Kidney (tissue), 14 donors: ENCODE data around the gene TTLL11. TPM values are rescaled to one million over a fixed set of nuclear protein-coding genes. Genes with fewer than 3 reads are reported as not detected.

Experiments
- DNase-seq, 5 donors: peaks; one replicate each; pipeline ENCODE4 v3.0.0-alpha.2; 2013 to 2020
- FAIRE-seq: peaks from 2 replicates; lab custom pipeline; 2012; peaks lifted over from hg19 to GRCh38; lab: Jason Lieb, UNC
- H3K27ac ChIP-seq, 2 donors: one replicate each; pipeline ENCODE4 v1.7.0; 2013; ENCODE audit warnings: low read depth in 2 of 2, low read length in 2 of 2, inconsistent platforms in 1 of 2
- H3K27me3 ChIP-seq: one replicate; pipeline ENCODE4 v1.7.1; 2013; ENCODE audit warnings: low read length, inconsistent platforms; ENCODE audit not compliant: control insufficient read depth, insufficient read depth
- H3K36me3 ChIP-seq, 3 donors: one replicate each; pipeline versions ENCODE4 v1.7.0 to v1.7.1; 2013; ENCODE audit warnings: low read length in 3 of 3, control low read depth in 1 of 3, inconsistent platforms in 1 of 3; ENCODE audit not compliant: insufficient read depth in 3 of 3, control insufficient read depth in 2 of 3
- H3K4me1 ChIP-seq, 3 donors: one replicate each; pipeline versions ENCODE4 v1.7.0 to v1.7.1; 2013; ENCODE audit warnings: low read length in 3 of 3, inconsistent platforms in 1 of 3, low read depth in 1 of 3; ENCODE audit not compliant: control insufficient read depth in 2 of 3, insufficient read depth in 2 of 3
- H3K4me3 ChIP-seq, 3 donors: one replicate each; pipeline versions ENCODE4 v1.7.0 to v1.8.1; 2013; ENCODE audit warnings: low read length in 3 of 3, control low read depth in 1 of 3, inconsistent platforms in 1 of 3
- H3K9ac ChIP-seq, 3 donors: one replicate each; pipeline versions ENCODE4 v1.7.0 to v1.7.1; 2013; ENCODE audit warnings: low read length in 3 of 3, control low read depth in 1 of 3, inconsistent platforms in 1 of 3
- H3K9me3 ChIP-seq, 3 donors: one replicate each; pipeline versions ENCODE4 v1.7.0 to v1.7.1; 2013; ENCODE audit warnings: low read length in 3 of 3, control low read depth in 1 of 3, inconsistent platforms in 1 of 3; ENCODE audit not compliant: control insufficient read depth in 2 of 3, insufficient read depth in 1 of 3
- intact Hi-C: fragments of 100-400 bp; cut with DNase I; formaldehyde crosslinking; loops from one replicate; pipeline ENCODE4 v1.11.1; 2022
- polyA plus RNA-seq: library from polyadenylated mRNA; stranded (reverse); fragments of 350-450 nt; fragmentation: Illumina TruSeq; extraction: RNeasy Lipid Tissue Mini Kit (QIAGEN cat#74804); gene quantifications from one replicate; pipeline ENCODE4 v1.2.3, GENCODE V29; 2014; ENCODE audit warnings: low read depth, low replicate concordance; ENCODE audit not compliant: insufficient read depth
- total RNA-seq: library from RNA; stranded (reverse); fragmentation: NEBNext Ultra II Directional; extraction: Animal tissue kit (Norgen Biotek cat#: 25700); gene quantifications from one replicate; pipeline ENCODE4 v1.2.1, GENCODE V29; 2021
- TF ChIP-seq, protein P1 (sequence below): IDR thresholded peaks from 3 replicates; pipeline ENCODE4 v1.5.1; 2012; ENCODE audit warnings: mild to moderate bottlenecking, moderate library complexity, borderline replicate concordance; ENCODE audit not compliant: insufficient read depth; ENCODE audit errors: extremely low read depth
- donor health status: control.
- donor health status: control.
- donor health status: control.
- donor health status: control.
- donor health status: control.
- donor health status: DM: yes; HTN: yes; CAD: no.
- donor health status: Normal renal cell carcinoma (clear cell type).

The TTLL11 gene
- total and polyA plus RNA-seq, 2 donors from 2014 or later: 2.3 to 10.0 TPM

DNA sequence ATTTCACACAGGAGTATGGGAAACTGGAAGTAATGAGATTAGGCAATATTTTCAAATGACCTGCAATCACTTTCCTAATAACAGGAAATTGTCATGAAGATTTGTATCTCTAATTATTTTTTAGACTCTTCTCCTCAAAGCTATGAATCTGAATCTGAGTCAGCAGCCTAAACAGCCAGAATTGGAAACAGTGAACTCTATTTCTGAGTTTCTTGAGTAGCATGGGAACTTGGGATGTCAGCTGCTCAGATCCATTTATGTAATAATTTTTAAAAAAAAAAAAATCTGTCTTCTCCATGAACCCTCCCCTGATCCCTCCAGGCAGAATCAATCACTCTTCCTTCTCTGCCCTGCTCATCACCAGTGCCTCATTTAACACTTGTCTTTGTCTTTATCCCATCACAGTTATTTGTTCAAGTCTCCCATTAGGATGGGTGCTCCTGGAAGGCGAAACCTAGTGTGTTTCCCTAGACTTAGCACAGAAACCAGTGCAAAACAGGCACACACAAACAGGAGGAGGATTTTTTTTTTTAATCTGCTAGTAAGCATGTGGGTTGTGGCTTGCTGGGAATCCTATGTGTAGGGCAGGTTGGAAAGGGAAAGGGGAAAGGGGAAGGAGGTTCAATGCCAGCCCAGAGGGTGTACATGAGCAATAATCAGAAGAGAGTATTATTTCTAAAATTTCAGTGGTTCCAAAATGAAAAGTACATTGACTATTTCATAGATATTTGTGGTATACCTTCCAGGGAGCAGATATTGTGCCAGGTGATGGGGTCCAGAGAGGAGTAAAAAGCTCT is 186.8 kb downstream of the TTLL11 start:
- Histone ChIP-seq H3K4me1 (no peaks in the 10 kb centered on the region), H3K9ac (no peak overlapping the region), H3K4me3 (no peak overlapping the region), H3K27ac (no peak overlapping the region), H3K27me3 (no peaks in the 10 kb centered on the region), H3K36me3 (no peaks in the 10 kb centered on the region), H3K9me3 (no peaks in the 10 kb centered on the region)
- no peak for FAIRE-seq
- DNase-seq: no peak
- TF ChIP-seq, protein P1, sequence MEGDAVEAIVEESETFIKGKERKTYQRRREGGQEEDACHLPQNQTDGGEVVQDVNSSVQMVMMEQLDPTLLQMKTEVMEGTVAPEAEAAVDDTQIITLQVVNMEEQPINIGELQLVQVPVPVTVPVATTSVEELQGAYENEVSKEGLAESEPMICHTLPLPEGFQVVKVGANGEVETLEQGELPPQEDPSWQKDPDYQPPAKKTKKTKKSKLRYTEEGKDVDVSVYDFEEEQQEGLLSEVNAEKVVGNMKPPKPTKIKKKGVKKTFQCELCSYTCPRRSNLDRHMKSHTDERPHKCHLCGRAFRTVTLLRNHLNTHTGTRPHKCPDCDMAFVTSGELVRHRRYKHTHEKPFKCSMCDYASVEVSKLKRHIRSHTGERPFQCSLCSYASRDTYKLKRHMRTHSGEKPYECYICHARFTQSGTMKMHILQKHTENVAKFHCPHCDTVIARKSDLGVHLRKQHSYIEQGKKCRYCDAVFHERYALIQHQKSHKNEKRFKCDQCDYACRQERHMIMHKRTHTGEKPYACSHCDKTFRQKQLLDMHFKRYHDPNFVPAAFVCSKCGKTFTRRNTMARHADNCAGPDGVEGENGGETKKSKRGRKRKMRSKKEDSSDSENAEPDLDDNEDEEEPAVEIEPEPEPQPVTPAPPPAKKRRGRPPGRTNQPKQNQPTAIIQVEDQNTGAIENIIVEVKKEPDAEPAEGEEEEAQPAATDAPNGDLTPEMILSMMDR: no peak
- intact Hi-C loops: no loop called here

DNA sequence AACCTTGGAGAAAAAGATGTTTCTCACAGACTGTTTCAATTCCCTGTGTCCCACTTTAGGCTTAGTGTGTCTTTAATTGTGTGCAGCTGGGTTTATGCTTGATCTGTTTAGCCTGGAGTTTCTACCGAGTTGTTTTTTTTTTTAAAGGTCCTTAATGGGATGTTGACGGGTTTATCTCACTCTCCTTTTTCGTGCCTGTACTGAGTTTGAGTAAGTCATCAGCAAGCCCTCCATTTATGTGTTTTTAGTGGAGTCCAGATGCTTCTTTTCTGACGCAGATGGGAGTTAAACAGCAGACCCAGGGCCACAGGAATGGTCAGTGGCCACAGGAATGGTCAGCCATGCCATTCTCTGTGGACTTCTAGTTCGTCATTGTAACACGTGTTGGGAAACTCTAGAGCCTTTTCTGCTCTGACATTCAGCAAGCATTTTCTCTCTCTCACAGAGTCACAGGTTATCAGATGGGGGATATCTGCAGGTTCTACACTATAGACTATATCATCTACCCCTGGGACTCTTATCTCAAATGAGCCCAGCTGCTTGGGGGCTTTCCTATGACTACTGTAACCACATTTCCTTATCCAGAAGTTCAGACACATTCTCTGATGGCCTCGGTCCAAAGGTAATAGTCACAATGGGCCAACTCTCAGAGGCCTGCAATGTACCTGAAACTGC is 190.5 kb downstream of the TTLL11 start:
- DNase-seq (peak in 1 of 5 donors; percentile 57), FAIRE-seq (no peak)
- H3K4me1 ChIP-seq: no peaks in the 10 kb centered on the region
- no peak overlapping the region for H3K27ac ChIP-seq
- H3K9me3 ChIP-seq: peaks cover 0 to 4% (median 0%) of the 10 kb centered on the region in 3 donors
- H3K36me3 ChIP-seq: no peaks in the 10 kb centered on the region
- no peak overlapping the region for H3K4me3 ChIP-seq
- no peaks in the 10 kb centered on the region for H3K27me3 ChIP-seq
- TF ChIP-seq, protein P1: no peak
- H3K9ac ChIP-seq: no peak overlapping the region
- intact Hi-C loops: no loop called here

DNA sequence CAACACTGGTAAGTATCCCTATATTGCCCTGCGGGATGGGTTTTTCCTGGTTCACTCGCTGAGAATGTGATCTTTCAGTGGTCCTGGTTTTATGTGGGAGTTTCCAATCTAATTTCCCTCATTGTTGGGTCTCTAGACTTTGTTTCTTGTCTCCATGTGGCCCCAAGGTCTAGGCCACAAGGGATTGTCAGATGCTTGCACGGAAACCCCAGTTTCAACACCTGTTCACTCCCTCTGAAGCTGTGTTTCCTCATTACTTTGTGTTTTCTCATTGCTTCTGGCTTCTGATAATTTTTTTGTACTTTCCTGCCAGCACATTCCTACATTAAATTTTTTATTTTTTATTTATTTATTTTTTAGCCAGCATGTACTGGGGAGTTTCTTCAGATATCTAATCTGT is 191.5 kb downstream of the TTLL11 start:
- Histone ChIP-seq H3K27ac (no peak overlapping the region), H3K9me3 (peaks cover 0 to 4% (median 0%) of the 10 kb centered on the region in 3 donors), H3K4me1 (no peaks in the 10 kb centered on the region), H3K9ac (no peak overlapping the region), H3K27me3 (no peaks in the 10 kb centered on the region), H3K36me3 (no peaks in the 10 kb centered on the region), H3K4me3 (no peak overlapping the region)
- FAIRE-seq: no peak
- no peak for DNase-seq
- TF ChIP-seq, protein P1: no peak
- intact Hi-C loops: no loop called here
